ENCODE data around the gene FBRS. TPM values are rescaled to one million over a fixed set of nuclear protein-coding genes. Genes with fewer than 3 reads are reported as not detected.

FBRS gene
- total and polyA plus RNA-seq, 10 of the 15 experiments (the other 5 are each of a cell fraction or from before 2014, with no cell fraction given): 0.45 to 87.6 (median 14.6) TPM

- TF ChIP-seq POLR2AphosphoS5 (IDR thresholded peaks at IDR 0.05; ENCODE audit: low read length) (peak; percentile 82), ZNF274 (IDR thresholded peaks at IDR 0.05; ENCODE audit: insufficient read depth, insufficient read length) (no peak), GATAD2B (conservative IDR thresholded peaks at IDR 0.05; ENCODE audit: low read depth) (peak; percentile 69), TARDBP (IDR thresholded peaks at IDR 0.05; ENCODE audit: borderline replicate concordance) (peak; percentile 84; the same call in 1 of the 2 replicates), SIX5 (IDR thresholded peaks at IDR 0.05; ENCODE audit: low read depth, low read length, severe bottlenecking) (peak; percentile 95), CREB1 (IDR thresholded peaks at IDR 0.05; ENCODE audit: low read depth) (peak; percentile 71), HCFC1 (IDR thresholded peaks at IDR 0.05; ENCODE audit: low read length) (peak; percentile 97), RCOR1 (conservative IDR thresholded peaks at IDR 0.05; ENCODE audit: low read depth, low read length) (0 out of 2 replicates have a peak, but pooled peaks have one; percentile 57), WRNIP1 (IDR thresholded peaks at IDR 0.05; ENCODE audit: borderline replicate concordance, low read depth, low read length) (peak; percentile 65; the same call in 1 of the 2 replicates), MXI1 (IDR thresholded peaks at IDR 0.05; ENCODE audit: low read depth, low read length) (peak; percentile 58; the same call in 1 of the 2 replicates), NR2C1 (IDR thresholded peaks at IDR 0.05) (peak; percentile 90), CEBPZ (IDR thresholded peaks at IDR 0.05; ENCODE audit: low read depth, low read length) (no peak), NFXL1 (IDR thresholded peaks at IDR 0.05; ENCODE audit: borderline replicate concordance) (no peak), KLF5 (IDR thresholded peaks at IDR 0.05; ENCODE audit: partially characterized antibody) (peak; percentile 47), ZNF384 (IDR thresholded peaks at IDR 0.05; ENCODE audit: borderline replicate concordance, low read depth, low read length) (peak; percentile 49; the same call in 1 of the 2 replicates), EGR1 (IDR thresholded peaks at IDR 0.05; ENCODE audit: borderline replicate concordance in 1 of 2, low read depth in 2 of 2, low read length in 2 of 2) (0 out of 3 replicates have a peak, but pooled peaks of 1 of the 2 experiments have one; percentile 11), CREM (IDR thresholded peaks at IDR 0.05; ENCODE audit: low read depth) (peak; percentile 87)
- TF ChIP-seq, protein P1, sequence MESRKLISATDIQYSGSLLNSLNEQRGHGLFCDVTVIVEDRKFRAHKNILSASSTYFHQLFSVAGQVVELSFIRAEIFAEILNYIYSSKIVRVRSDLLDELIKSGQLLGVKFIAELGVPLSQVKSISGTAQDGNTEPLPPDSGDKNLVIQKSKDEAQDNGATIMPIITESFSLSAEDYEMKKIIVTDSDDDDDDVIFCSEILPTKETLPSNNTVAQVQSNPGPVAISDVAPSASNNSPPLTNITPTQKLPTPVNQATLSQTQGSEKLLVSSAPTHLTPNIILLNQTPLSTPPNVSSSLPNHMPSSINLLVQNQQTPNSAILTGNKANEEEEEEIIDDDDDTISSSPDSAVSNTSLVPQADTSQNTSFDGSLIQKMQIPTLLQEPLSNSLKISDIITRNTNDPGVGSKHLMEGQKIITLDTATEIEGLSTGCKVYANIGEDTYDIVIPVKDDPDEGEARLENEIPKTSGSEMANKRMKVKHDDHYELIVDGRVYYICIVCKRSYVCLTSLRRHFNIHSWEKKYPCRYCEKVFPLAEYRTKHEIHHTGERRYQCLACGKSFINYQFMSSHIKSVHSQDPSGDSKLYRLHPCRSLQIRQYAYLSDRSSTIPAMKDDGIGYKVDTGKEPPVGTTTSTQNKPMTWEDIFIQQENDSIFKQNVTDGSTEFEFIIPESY (IDR thresholded peaks at IDR 0.05): no peak
- TF ChIP-seq, protein P2, sequence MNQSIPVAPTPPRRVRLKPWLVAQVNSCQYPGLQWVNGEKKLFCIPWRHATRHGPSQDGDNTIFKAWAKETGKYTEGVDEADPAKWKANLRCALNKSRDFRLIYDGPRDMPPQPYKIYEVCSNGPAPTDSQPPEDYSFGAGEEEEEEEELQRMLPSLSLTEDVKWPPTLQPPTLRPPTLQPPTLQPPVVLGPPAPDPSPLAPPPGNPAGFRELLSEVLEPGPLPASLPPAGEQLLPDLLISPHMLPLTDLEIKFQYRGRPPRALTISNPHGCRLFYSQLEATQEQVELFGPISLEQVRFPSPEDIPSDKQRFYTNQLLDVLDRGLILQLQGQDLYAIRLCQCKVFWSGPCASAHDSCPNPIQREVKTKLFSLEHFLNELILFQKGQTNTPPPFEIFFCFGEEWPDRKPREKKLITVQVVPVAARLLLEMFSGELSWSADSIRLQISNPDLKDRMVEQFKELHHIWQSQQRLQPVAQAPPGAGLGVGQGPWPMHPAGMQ (IDR thresholded peaks at IDR 0.05; ENCODE audit: borderline replicate concordance): no peak
- TF ChIP-seq, protein P3, sequence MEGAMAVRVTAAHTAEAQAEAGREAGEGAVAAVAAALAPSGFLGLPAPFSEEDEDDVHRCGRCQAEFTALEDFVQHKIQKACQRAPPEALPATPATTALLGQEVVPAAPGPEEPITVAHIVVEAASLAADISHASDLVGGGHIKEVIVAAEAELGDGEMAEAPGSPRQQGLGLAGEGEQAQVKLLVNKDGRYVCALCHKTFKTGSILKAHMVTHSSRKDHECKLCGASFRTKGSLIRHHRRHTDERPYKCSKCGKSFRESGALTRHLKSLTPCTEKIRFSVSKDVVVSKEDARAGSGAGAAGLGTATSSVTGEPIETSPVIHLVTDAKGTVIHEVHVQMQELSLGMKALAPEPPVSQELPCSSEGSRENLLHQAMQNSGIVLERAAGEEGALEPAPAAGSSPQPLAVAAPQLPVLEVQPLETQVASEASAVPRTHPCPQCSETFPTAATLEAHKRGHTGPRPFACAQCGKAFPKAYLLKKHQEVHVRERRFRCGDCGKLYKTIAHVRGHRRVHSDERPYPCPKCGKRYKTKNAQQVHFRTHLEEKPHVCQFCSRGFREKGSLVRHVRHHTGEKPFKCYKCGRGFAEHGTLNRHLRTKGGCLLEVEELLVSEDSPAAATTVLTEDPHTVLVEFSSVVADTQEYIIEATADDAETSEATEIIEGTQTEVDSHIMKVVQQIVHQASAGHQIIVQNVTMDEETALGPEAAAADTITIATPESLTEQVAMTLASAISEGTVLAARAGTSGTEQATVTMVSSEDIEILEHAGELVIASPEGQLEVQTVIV (IDR thresholded peaks at IDR 0.05; ENCODE audit: borderline replicate concordance, partially characterized antibody): peak; percentile 91
Observed at GRCh38 chr16:30609926-30610839, 48.0 kb upstream of the FBRS start, which contains the start of gene ZNF689 (continued).
